SK-N-MC (cell line): Measurements from ENCODE around the gene RSPRY1.

Experiments used
- DNase-seq: peaks from one replicate; pipeline ENCODE4 v3.0.0-alpha.2; 2011; ENCODE audit warnings: low read depth, low spot score
- H3K27ac ChIP-seq: fragments of 200-600 bp; sonication (generic); 2 replicates; pipeline ENCODE4 v1.5.1; 2016; ENCODE audit warnings: mixed run types
- H3K36me3 ChIP-seq: fragments of 200-600 bp; sonication (generic); 2 replicates; pipeline ENCODE4 v1.6.1; 2017; ENCODE audit warnings: antibody characterized with exemption, low read length, mixed read lengths; ENCODE audit not compliant: insufficient read depth
- H3K4me3 ChIP-seq: fragments of 200-600 bp; sonication (generic); 2 replicates; pipeline ENCODE4 v1.5.1; 2016
- H3K9ac ChIP-seq: fragments of 200-600 bp; sonication (generic); 2 replicates; pipeline ENCODE4 v1.8.0; 2017; ENCODE audit warnings: mixed run types, mixed read lengths; ENCODE audit not compliant: insufficient read length
- H3K9me3 ChIP-seq: fragments of 200-600 bp; sonication (generic); 2 replicates; pipeline ENCODE4 v1.6.1; 2017; ENCODE audit warnings: low read depth, mild to moderate bottlenecking, antibody characterized with exemption, low read length, moderate library complexity, mixed read lengths
- EZH2 ChIP-seq: fragments of 200-600 bp; sonication (generic); IDR thresholded peaks from one replicate; pipeline ENCODE4 v1.6.1; 2017; ENCODE audit warnings: antibody characterized with exemption
- FOXP2 ChIP-seq: optimal IDR thresholded peaks from 2 replicates; pipeline ENCODE3; 2011; ENCODE audit warnings: mild to moderate bottlenecking, moderate library complexity; ENCODE audit not compliant: insufficient read depth; ENCODE audit errors: extremely low read length, control extremely low read depth
- POLR2AphosphoS5 ChIP-seq: IDR thresholded peaks from 2 replicates; pipeline ENCODE4 v1.6.1; 2012; ENCODE audit warnings: mild to moderate bottlenecking, low read depth, low read length, borderline replicate concordance

RSPRY1 gene

GRCh38 chr16:57185945-57186871, at the start of gene RSPRY1, which contains the start of gene PSME3IP1:
RSPRY1 (plus strand) TSS chr16:57186329; CDS start chr16:57204659, 18,330 bp downstream.
PSME3IP1 (minus strand) TSS chr16:57186039; CDS start chr16:57173854, 12,185 bp downstream.
- peak; percentile 86 for DNase-seq
- Histone ChIP-seq H3K4me3 (peak within 1 kb of the TSS; percentile 85), H3K9ac (peak within 1 kb of the TSS; percentile 92), H3K9me3 (no peaks in the 10 kb centered on the region), H3K36me3 (no peaks in the 10 kb centered on the region), H3K27ac (peak within 1 kb of the TSS; percentile 70; the same call in 1 of the 2 replicates)
- TF ChIP-seq POLR2AphosphoS5 (peak; percentile 73), EZH2 (no peak)

GRCh38 chr16:57137043-57137442, 49.1 kb upstream of the RSPRY1 start:
- Histone ChIP-seq H3K4me3 (no peak overlapping the region), H3K36me3 (no peaks in the 10 kb centered on the region), H3K9me3 (no peaks in the 10 kb centered on the region), H3K9ac (no peak overlapping the region), H3K27ac (no peak overlapping the region)
- DNase-seq = no peak
- TF ChIP-seq FOXP2 (no peak), POLR2AphosphoS5 (no peak), EZH2 (no peak)

- TF ChIP-seq POLR2AphosphoS5 = no peak
- TF ChIP-seq EZH2 = no peak
- no peak for TF ChIP-seq FOXP2
- H3K4me3 ChIP-seq = no peak overlapping the region
- H3K27ac ChIP-seq = no peak overlapping the region
- H3K9me3 ChIP-seq = no peaks in the 10 kb centered on the region
- no peak for DNase-seq
- no peak overlapping the region for H3K9ac ChIP-seq
- no peaks in the 10 kb centered on the region for H3K36me3 ChIP-seq
These were observed 48.4 kb upstream of the RSPRY1 start for GRCh38 chr16:57137566-57138273.

- no peaks in the 10 kb centered on the region for H3K9me3 ChIP-seq
- H3K36me3 ChIP-seq = no peaks in the 10 kb centered on the region
- H3K27ac ChIP-seq = no peak overlapping the region
- DNase-seq = no peak
- no peak overlapping the region for H3K9ac ChIP-seq
- TF ChIP-seq POLR2AphosphoS5 = no peak
- no peak for TF ChIP-seq EZH2
- TF ChIP-seq FOXP2 = no peak
- H3K4me3 ChIP-seq = no peak overlapping the region
These were observed 47.7 kb upstream of the RSPRY1 start for GRCh38 chr16:57138281-57138935.

GRCh38 chr16:57140931-57141668, 45.0 kb upstream of the RSPRY1 start:
- DNase-seq = no peak
- H3K9ac ChIP-seq = no peak overlapping the region
- no peak overlapping the region for H3K4me3 ChIP-seq
- H3K9me3 ChIP-seq = no peaks in the 10 kb centered on the region
- no peaks in the 10 kb centered on the region for H3K36me3 ChIP-seq
- no peak overlapping the region for H3K27ac ChIP-seq
- TF ChIP-seq POLR2AphosphoS5 (no peak), FOXP2 (no peak)

GRCh38 chr16:57141822-57142631, 44.1 kb upstream of the RSPRY1 start:
- no peaks in the 10 kb centered on the region for H3K36me3 ChIP-seq
- H3K9me3 ChIP-seq = no peaks in the 10 kb centered on the region
- DNase-seq = no peak
- TF ChIP-seq FOXP2 (no peak), POLR2AphosphoS5 (no peak), EZH2 (no peak)
- no peak overlapping the region for H3K4me3 ChIP-seq
- no peak overlapping the region for H3K9ac ChIP-seq
- no peak overlapping the region for H3K27ac ChIP-seq

- no peaks in the 10 kb centered on the region for H3K36me3 ChIP-seq
- no peak overlapping the region for H3K4me3 ChIP-seq
- H3K9me3 ChIP-seq = no peaks in the 10 kb centered on the region
- no peak overlapping the region for H3K9ac ChIP-seq
- TF ChIP-seq EZH2 = no peak
- TF ChIP-seq FOXP2 = no peak
- no peak for TF ChIP-seq POLR2AphosphoS5
- DNase-seq = no peak
- H3K27ac ChIP-seq = no peak overlapping the region
These were observed 42.8 kb upstream of the RSPRY1 start for GRCh38 chr16:57143149-57143921.
